Esophagus squamous epithelium (tissue), 5 donors: Measurements from ENCODE around the gene HDAC7. TPM values are rescaled to one million over a fixed set of nuclear protein-coding genes. Genes with fewer than 3 reads are reported as not detected.

Experiments
- DNase-seq: peaks from one replicate; lab custom pipeline; 2025; lab: John Stamatoyannopoulos, UW
- H3K27ac ChIP-seq, 4 donors: fragments of 200-600 bp; sonication (generic); one replicate each; pipeline ENCODE4 v1.5.1; 2016 to 2019; ENCODE audit warnings: mild to moderate bottlenecking in 1 of 4
- H3K27me3 ChIP-seq, 4 donors: fragments of 200-600 bp; sonication (generic); 1 replicate in 3 of 4; 2 replicates in 1 of 4; pipeline versions ENCODE4 v1.5.1 to v1.6.0; 2017 to 2021; ENCODE audit warnings: antibody characterized with exemption in 1 of 4
- H3K36me3 ChIP-seq, 3 donors: fragments of 200-600 bp; sonication (generic); one replicate each; pipeline ENCODE4 v1.5.1; 2016 to 2019
- H3K4me1 ChIP-seq, 3 donors: fragments of 200-600 bp; sonication (generic); one replicate each; pipeline ENCODE4 v1.5.1; 2017 to 2019
- H3K4me3 ChIP-seq, 4 donors: fragments of 200-600 bp; sonication (generic); 1 replicate in 3 of 4; 2 replicates in 1 of 4; pipeline ENCODE4 v1.5.1; 2016 to 2019; ENCODE audit warnings: mild to moderate bottlenecking in 2 of 4, moderate library complexity in 1 of 4
- H3K9me3 ChIP-seq, 3 donors: fragments of 200-600 bp; sonication (generic); one replicate each; pipeline ENCODE4 v1.5.1; 2016 to 2019
- POLR2A ChIP-seq, 4 donors: fragments of 450-650 bp; IDR thresholded peaks; one replicate each; pipeline ENCODE4 v1.6.1; 2017; ENCODE audit warnings: antibody characterized with exemption in 4 of 4, mild to moderate bottlenecking in 4 of 4, moderate library complexity in 3 of 4
- WGBS, 2 donors: methylation state at CpG; one replicate each; pipeline ENCODE4 v1.1.5; 2018; 5-methylcytosine and 5-hydroxymethylcytosine counted together
- intact Hi-C: fragments of 100-400 bp; cut with DNase I; formaldehyde crosslinking; loops from one replicate; pipeline ENCODE4 v1.15.0; 2022
- total RNA-seq, 4 donors: library from RNA; depleted of rRNA; stranded (reverse); fragments of >200 nt; gene quantifications; one replicate each; pipeline ENCODE4 v1.1.0, GENCODE V29; 2016
- TF ChIP-seq, protein P1 (sequence below), 6 experiments: fragments of 450-650 bp in 4 of 6; fragments of 200-600 bp in 2 of 6; sonication (generic) in 2 of 6; IDR thresholded peaks; one replicate each; pipeline ENCODE4 v1.5.1; 2016 to 2019; ENCODE audit warnings: antibody characterized with exemption in 6 of 6, mild to moderate bottlenecking in 4 of 6, moderate library complexity in 4 of 6
- donor health status: DM: yes; HTN: yes; CAD: no.

The HDAC7 gene
- total RNA-seq, 4 donors from 2014 or later = 19.8 to 37.2 (median 24.0) TPM

DNA sequence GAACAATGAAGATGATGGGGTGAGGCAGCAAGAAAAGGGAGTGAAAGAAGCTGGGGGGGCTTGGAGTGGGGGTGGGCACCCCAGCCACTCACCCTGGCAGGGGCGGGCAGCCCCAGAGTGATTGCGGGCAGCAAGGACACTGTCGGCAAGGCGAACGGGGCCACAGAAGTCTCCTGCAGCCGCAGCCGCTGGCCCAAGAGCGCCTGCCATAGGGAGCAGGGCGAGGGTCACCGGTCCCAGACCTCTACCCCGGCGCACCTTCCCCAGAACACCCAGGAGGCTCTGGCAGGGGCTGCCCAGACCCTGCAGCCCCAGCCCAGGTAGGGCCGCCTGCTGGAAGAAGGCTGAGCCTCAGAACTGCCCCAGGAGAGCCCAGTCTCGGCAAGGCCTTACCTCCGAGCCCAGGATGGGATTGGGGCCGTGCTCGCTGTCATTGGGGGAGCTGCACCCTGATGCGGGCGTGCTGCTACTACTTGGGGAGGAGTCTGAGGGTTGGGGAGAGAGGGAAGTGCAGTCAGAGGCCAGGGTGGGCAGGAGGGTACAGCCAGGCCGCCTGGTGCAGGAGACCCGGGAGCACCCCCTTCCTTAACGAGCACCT lies 23.8 kb downstream of the HDAC7 start:
- Histone ChIP-seq H3K4me3 (no peak overlapping the region), H3K27ac (no peak overlapping the region), H3K36me3 (peaks cover 38 to 92% (median 62%) of the 10 kb centered on the region in 3 donors), H3K27me3 (no peaks in the 10 kb centered on the region), H3K4me1 (peaks cover 12 to 30% (median 20%) of the 10 kb centered on the region in 3 donors), H3K9me3 (no peaks in the 10 kb centered on the region)
- no peak for DNase-seq
- intact Hi-C loops = no loop called here
- TF ChIP-seq POLR2A (IDR thresholded peaks at IDR 0.05) = no peak
- TF ChIP-seq, protein P1, sequence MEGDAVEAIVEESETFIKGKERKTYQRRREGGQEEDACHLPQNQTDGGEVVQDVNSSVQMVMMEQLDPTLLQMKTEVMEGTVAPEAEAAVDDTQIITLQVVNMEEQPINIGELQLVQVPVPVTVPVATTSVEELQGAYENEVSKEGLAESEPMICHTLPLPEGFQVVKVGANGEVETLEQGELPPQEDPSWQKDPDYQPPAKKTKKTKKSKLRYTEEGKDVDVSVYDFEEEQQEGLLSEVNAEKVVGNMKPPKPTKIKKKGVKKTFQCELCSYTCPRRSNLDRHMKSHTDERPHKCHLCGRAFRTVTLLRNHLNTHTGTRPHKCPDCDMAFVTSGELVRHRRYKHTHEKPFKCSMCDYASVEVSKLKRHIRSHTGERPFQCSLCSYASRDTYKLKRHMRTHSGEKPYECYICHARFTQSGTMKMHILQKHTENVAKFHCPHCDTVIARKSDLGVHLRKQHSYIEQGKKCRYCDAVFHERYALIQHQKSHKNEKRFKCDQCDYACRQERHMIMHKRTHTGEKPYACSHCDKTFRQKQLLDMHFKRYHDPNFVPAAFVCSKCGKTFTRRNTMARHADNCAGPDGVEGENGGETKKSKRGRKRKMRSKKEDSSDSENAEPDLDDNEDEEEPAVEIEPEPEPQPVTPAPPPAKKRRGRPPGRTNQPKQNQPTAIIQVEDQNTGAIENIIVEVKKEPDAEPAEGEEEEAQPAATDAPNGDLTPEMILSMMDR (IDR thresholded peaks at IDR 0.05) = no peak
- 92 to 94% methylated on average over 6 to 17 of the region's 22 CpGs for WGBS, 2 donors

DNA sequence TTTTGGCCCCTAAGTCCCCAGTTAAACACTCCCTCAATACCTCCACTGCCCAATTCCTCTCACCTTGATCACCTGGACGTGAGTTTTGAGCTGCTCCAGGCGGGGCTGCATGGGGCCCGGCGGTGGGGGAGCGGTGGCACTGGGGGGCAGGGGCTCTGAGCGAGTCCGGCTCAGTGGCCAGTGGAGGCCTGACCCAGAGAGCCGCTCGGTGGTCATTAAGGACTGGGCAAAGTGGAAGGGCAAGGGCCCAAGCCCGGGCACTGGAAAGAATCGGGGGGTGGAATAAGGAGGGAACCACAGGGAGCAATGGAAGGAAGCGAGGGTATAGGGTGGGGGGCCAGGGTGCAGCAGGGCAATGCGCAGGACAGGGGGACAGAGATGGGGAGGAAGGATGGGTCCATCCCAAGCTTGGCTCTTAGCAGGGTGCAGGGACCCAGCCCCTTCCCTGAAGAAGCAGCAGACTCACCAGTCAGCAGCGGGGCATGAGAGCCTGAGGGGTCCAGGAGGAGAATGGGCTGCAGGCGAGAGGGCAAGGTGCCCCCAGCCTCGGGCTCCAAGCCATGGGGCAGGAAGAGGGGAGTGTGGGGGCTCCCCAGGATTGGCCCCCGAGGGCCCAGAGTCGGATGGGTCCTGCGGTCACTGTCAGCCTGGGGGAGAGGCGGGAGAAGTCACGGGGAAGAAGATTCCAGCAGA lies 24.4 kb downstream of the HDAC7 start:
- Histone ChIP-seq H3K36me3 (peaks cover 38 to 99% (median 66%) of the 10 kb centered on the region in 3 donors), H3K9me3 (no peaks in the 10 kb centered on the region), H3K4me1 (peaks cover 11 to 24% (median 14%) of the 10 kb centered on the region in 3 donors), H3K27me3 (no peaks in the 10 kb centered on the region), H3K4me3 (no peak overlapping the region), H3K27ac (no peak overlapping the region)
- 87 to 98% methylated on average over 11 to 15 of the region's 21 CpGs for WGBS, 2 donors
- DNase-seq = no peak
- TF ChIP-seq, protein P1 (IDR thresholded peaks at IDR 0.05) = no peak
- TF ChIP-seq POLR2A (IDR thresholded peaks at IDR 0.05) = no peak
- intact Hi-C loops = no loop called here

- H3K27me3 ChIP-seq = no peaks in the 10 kb centered on the region
- H3K4me1 ChIP-seq = peaks cover 5 to 18% (median 8%) of the 10 kb centered on the region in 3 donors
- intact Hi-C loops = no loop called here
- no peak overlapping the region for H3K27ac ChIP-seq
- DNase-seq = no peak
- no peaks in the 10 kb centered on the region for H3K9me3 ChIP-seq
- peaks cover 43 to 100% (median 72%) of the 10 kb centered on the region in 3 donors for H3K36me3 ChIP-seq
- TF ChIP-seq POLR2A (IDR thresholded peaks at IDR 0.05) = no peak
- TF ChIP-seq, protein P1 (IDR thresholded peaks at IDR 0.05) = no peak
- no peak overlapping the region for H3K4me3 ChIP-seq
- 80 to 95% methylated on average over 1 to 7 of the region's 9 CpGs for WGBS, 2 donors
These were observed 25.0 kb downstream of the HDAC7 start for GRCh38 chr12:47794679-47795078.

GRCh38 chr12:47793015-47793681 lies 26.6 kb downstream of the HDAC7 start:
- WGBS, 2 donors = 73 to 87% methylated on average over 3 to 5 of the region's 15 CpGs
- Histone ChIP-seq H3K4me1 (peaks cover 0 to 3% (median 0%) of the 10 kb centered on the region in 3 donors), H3K27me3 (no peaks in the 10 kb centered on the region), H3K27ac (no peak overlapping the region), H3K9me3 (no peaks in the 10 kb centered on the region), H3K4me3 (no peak overlapping the region), H3K36me3 (peaks cover 57 to 100% (median 74%) of the 10 kb centered on the region in 3 donors)
- TF ChIP-seq, protein P1 (IDR thresholded peaks at IDR 0.05) = no peak
- no peak for TF ChIP-seq POLR2A (IDR thresholded peaks at IDR 0.05)
- no peak for DNase-seq
- intact Hi-C loops = no loop called here
